GM20000 (cell line): ENCODE measurements around the gene DPM2.

Experiments used
- DNase-seq: peaks from one replicate; pipeline ENCODE4 v3.0.0; 2012; ENCODE audit warnings: low spot score
- CTCF ChIP-seq: IDR thresholded peaks from 2 replicates; pipeline ENCODE4 v1.5.1; 2012; ENCODE audit warnings: mild to moderate bottlenecking, control low read depth; ENCODE audit errors: extremely low read depth, missing control alignments

The DPM2 gene

GRCh38 chr9:127971357-127972235 lies 33.9 kb upstream of the DPM2 start:
- no peak for DNase-seq
- no peak for TF ChIP-seq CTCF

- DNase-seq, result peak; percentile 92
- TF ChIP-seq CTCF, result no peak
Measured at GRCh38 chr9:127970401-127971313, 33.0 kb upstream of the DPM2 start.

- TF ChIP-seq CTCF, result no peak
- DNase-seq, result no peak
Measured at GRCh38 chr9:127968700-127969383, 31.2 kb upstream of the DPM2 start.

- DNase-seq, result no peak
Measured at GRCh38 chr9:127968042-127968441, 30.4 kb upstream of the DPM2 start.

GRCh38 chr9:127967151-127967809 lies 29.6 kb upstream of the DPM2 start:
- DNase-seq, result no peak
- no peak for TF ChIP-seq CTCF

More at GRCh38 chr9:127968042-127968441, 30.4 kb upstream of the DPM2 start:
- TF ChIP-seq CTCF, result no peak

- TF ChIP-seq CTCF, result no peak
- no peak for DNase-seq
Measured at GRCh38 chr9:127966416-127967150, 28.9 kb upstream of the DPM2 start.
